Lower lobe of right lung (tissue), 2 donors: Measurements from ENCODE around the gene LPCAT2. TPM values are rescaled to one million over a fixed set of nuclear protein-coding genes. Genes with fewer than 3 reads are reported as not detected.

Experiments
- ATAC-seq, 2 donors: fragments of 200-7000 bp; cut with Tn5 transposase; one replicate each; pipeline ENCODE4 v1.9.1; 2020 to 2022; ENCODE audit warnings: mild to moderate bottlenecking in 2 of 2, moderate library complexity in 2 of 2
- DNase-seq: peaks from one replicate; pipeline ENCODE4 v3.0.0-alpha.2; 2020
- H3K27ac ChIP-seq: fragments of 200-600 bp; one replicate; pipeline ENCODE4 v1.8.0; 2022
- H3K27me3 ChIP-seq: fragments of 200-600 bp; one replicate; pipeline ENCODE4 v1.8.0; 2022; ENCODE audit warnings: low read depth
- H3K36me3 ChIP-seq: fragments of 200-600 bp; one replicate; pipeline ENCODE4 v1.8.0; 2022; ENCODE audit warnings: mild to moderate bottlenecking
- H3K4me1 ChIP-seq: fragments of 200-600 bp; one replicate; pipeline ENCODE4 v1.8.0; 2022
- H3K4me3 ChIP-seq: fragments of 200-600 bp; one replicate; pipeline ENCODE4 v1.8.0; 2022; ENCODE audit warnings: mild to moderate bottlenecking
- H3K9me3 ChIP-seq: fragments of 200-600 bp; one replicate; pipeline ENCODE4 v1.8.0; 2022
- CTCF ChIP-seq: fragments of 200-600 bp; IDR thresholded peaks from one replicate; pipeline ENCODE4 v1.8.0; 2022; ENCODE audit warnings: antibody characterized with exemption, mild to moderate bottlenecking
- intact Hi-C: fragments of 100-400 bp; cut with DNase I; formaldehyde crosslinking; loops from one replicate; pipeline ENCODE4 v1.11.0; 2022
- total RNA-seq: library from RNA; stranded (reverse); fragmentation: NEBNext Ultra II Directional; extraction: Animal tissue kit (Norgen Biotek cat#: 25700); gene quantifications from one replicate; pipeline ENCODE4 v1.2.1, GENCODE V29; 2021
- donor health status: DM: no; HTN: yes; CAD: no; lungs with severe emphysema.

LPCAT2 gene
- total RNA-seq, 1 donor from 2014 or later = 35.8 TPM

GRCh38 chr16:55491691-55492090 is 17.2 kb upstream of the LPCAT2 start:
- Histone ChIP-seq H3K4me1 (peaks cover 12% of the 10 kb centered on the region), H3K9me3 (no peaks in the 10 kb centered on the region), H3K36me3 (peaks cover 48% of the 10 kb centered on the region), H3K27ac (no peak overlapping the region), H3K27me3 (no peaks in the 10 kb centered on the region), H3K4me3 (no peak overlapping the region)
- intact Hi-C loops = no loop called here
- no peak for DNase-seq
- no peak for ATAC-seq
- TF ChIP-seq CTCF = no peak

- DNase-seq (no peak), ATAC-seq (no peak)
- peaks cover 53% of the 10 kb centered on the region for H3K36me3 ChIP-seq
- H3K4me1 ChIP-seq = peaks cover 15% of the 10 kb centered on the region
- H3K27ac ChIP-seq = no peak overlapping the region
- H3K9me3 ChIP-seq = no peaks in the 10 kb centered on the region
- intact Hi-C loops = no loop called here
- no peaks in the 10 kb centered on the region for H3K27me3 ChIP-seq
- no peak for TF ChIP-seq CTCF
- H3K4me3 ChIP-seq = no peak overlapping the region
These were observed 16.0 kb upstream of the LPCAT2 start for GRCh38 chr16:55492756-55493380.

GRCh38 chr16:55494994-55495421 is 13.9 kb upstream of the LPCAT2 start:
- peak; percentile 77 to 78 for ATAC-seq
- H3K9me3 ChIP-seq = no peaks in the 10 kb centered on the region
- intact Hi-C loops = no loop called here
- H3K4me3 ChIP-seq = no peak overlapping the region
- peaks cover 26% of the 10 kb centered on the region for H3K4me1 ChIP-seq
- peak overlapping the region; percentile 14 for H3K27ac ChIP-seq
- H3K36me3 ChIP-seq = peaks cover 47% of the 10 kb centered on the region
- DNase-seq = no peak
- TF ChIP-seq CTCF = peak; percentile 28
- H3K27me3 ChIP-seq = no peaks in the 10 kb centered on the region

GRCh38 chr16:55495616-55496289 is 13.1 kb upstream of the LPCAT2 start:
- Histone ChIP-seq H3K4me1 (peaks cover 30% of the 10 kb centered on the region), H3K36me3 (peaks cover 42% of the 10 kb centered on the region), H3K4me3 (no peak overlapping the region), H3K27ac (peak overlapping the region; percentile 14), H3K9me3 (no peaks in the 10 kb centered on the region), H3K27me3 (no peaks in the 10 kb centered on the region)
- intact Hi-C loops = no loop called here
- ATAC-seq = peak; percentile 82 to 86
- no peak for TF ChIP-seq CTCF
- DNase-seq = no peak

- Histone ChIP-seq H3K36me3 (peaks cover 42% of the 10 kb centered on the region), H3K27me3 (no peaks in the 10 kb centered on the region), H3K4me1 (peaks cover 36% of the 10 kb centered on the region), H3K4me3 (no peak overlapping the region), H3K9me3 (no peaks in the 10 kb centered on the region), H3K27ac (no peak overlapping the region)
- DNase-seq = no peak
- intact Hi-C loops = no loop called here
- TF ChIP-seq CTCF = no peak
- ATAC-seq = no peak
These were observed 12.2 kb upstream of the LPCAT2 start for GRCh38 chr16:55496509-55497145.
